ENCODE results near the gene EML6.

- no peak for TF ChIP-seq GATA2 (IDR thresholded peaks at IDR 0.05; ENCODE audit: low read depth, low read length)
- TF ChIP-seq GATA3 (IDR thresholded peaks at IDR 0.05; ENCODE audit: low read depth, low read length) = no peak
These were observed 142.7 kb downstream of the EML6 start for GRCh38 chr2:54866179-54866578.

Data from SH-SY5Y (cell line).